Activated CD4-positive, CD25-positive, alpha-beta regulatory T cell treated with anti-CD3 and anti-CD28 coated beads, Interleukin-2, amount 50 U/mL, for 16 hours (primary cell): ENCODE results near the gene HOXC5.
"Not testable (repeated sequence)": the region's sequence is repeated elsewhere in the genome, so short reads cannot be mapped to it uniquely, and the experiment has no call there.

ENCODE experiments used
- DNase-seq: peaks from one replicate; pipeline ENCODE4 v3.0.0-alpha.2; 2020; ENCODE audit warnings: low read depth, low spot score

The HOXC5 gene

DNA sequence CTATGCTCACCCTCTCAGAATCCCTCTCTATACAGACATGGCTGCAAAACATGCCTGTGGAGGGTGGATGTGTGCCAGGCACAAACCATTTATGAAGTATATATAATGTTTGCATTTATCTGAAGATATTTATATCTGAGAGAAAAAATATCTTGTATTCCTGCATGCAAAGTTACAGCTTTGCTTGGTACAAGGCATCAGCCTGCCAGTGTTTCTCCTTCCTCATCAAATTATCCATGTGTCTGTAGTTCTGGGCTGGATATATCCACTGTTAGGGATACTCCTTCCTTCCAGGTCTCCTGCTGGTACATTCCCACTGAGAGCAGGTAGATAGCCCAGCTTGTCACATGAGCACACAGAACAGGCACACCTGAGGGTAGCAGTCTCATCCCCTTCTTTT, 32.8 kb downstream of the HOXC5 start:
- no peak for DNase-seq

DNA sequence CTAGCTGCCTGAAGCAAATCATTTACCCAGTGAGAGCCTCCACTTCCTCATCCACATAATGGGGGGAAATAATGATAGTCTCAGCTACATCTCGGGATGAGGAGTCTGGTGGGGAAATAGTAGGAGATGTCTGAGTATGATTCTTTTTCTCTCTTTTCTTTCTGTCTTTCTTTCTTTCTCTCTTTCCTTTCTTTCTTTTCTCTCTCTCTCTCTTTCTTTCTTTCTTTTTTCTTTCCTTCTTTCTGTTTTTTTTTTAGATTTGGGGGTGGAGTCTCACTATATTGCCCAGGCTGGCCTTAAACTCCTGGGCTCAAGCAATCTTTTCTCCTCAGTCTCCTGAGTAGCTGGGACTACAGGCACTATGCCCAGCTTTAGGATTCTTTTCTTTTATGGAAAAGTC, 33.6 kb downstream of the HOXC5 start:
- DNase-seq, result no peak

DNA sequence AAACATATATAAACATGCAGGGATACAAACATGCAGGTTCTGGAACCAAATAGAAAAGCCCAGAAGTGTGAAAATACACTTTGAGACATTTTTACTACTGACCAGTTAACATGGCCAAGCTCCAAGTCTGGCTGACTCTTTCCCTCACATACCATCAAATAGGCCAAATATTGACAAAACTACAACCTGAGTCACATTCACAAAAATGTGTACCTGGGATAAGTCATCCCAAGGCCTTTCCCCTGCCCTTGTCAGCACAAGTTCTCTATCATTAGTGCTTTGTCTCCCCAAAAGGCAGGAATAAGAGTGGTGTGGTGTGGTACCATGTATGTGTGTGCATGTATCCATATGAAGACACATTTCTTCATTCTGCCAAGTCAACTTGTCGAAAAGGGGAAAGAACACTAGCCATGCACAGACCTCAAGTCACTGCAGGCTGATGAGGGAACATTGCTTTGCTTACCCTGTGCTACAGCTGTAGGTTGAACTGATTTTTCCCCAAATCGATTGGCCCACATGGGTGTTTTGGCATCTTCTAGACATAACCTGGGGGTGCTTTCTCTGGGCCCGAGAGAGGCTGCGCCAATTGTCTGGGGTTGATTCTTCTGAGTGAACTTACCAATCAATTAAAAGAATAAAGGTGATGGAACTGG, 35.7 kb downstream of the HOXC5 start:
- no peak for DNase-seq

DNA sequence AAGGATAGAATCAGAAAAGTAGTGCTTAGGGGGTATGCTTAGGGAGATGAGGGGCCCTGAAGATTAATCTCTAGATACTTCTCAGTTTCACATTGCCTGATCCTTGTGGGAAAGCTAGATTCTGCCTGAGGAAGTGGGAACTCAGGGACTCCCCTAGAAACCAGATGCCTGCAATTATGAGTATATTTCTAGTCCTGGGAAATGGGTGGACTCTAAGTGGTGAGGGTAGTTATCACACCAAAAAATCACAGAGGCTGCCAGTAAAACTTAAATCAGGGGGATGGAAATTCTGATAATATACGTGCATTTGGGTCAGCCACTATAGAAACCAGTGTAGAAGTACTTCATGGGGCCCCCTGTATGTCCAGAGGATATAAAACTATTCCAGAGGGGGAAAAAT, 39.1 kb downstream of the HOXC5 start:
- no peak for DNase-seq

DNA sequence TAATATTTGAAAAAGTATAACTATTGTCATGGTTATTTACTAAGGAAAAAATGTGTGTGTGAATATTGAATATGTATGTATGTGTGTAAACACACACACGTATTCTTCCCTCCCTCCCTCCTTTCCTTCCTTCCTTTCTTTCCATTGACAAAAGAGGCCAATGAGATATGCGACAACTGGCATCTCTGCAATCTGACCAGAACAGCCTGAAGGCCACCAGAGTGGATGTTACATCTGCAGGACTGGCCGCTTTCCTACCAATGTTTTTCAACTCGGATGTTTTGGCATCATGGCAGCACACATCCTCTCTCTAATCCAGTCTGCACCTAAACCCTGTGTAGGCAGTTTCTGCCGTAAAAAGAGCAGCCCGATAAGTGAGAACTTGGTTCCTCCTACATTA, 41.5 kb downstream of the HOXC5 start:
- no peak for DNase-seq

DNA sequence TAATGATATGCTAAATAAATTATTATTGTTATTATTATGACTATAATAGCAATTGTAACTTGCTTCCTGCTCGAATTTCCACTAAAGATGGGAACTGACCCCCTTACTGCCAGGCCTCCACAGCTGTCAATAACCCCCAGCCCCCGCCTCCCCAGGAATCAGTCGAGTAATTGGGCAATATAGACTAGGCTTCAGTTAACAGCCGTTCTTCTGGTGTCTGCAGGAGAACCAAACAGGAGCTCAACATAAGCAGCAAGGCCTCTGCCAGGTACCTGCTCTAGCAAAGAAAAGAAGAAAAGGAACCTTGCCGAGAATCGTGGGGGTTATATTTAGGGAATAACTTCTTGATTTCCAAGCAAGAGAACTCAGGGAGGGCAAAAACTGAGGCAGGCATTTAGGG, 42.6 kb downstream of the HOXC5 start:
- DNase-seq, result no peak

DNA sequence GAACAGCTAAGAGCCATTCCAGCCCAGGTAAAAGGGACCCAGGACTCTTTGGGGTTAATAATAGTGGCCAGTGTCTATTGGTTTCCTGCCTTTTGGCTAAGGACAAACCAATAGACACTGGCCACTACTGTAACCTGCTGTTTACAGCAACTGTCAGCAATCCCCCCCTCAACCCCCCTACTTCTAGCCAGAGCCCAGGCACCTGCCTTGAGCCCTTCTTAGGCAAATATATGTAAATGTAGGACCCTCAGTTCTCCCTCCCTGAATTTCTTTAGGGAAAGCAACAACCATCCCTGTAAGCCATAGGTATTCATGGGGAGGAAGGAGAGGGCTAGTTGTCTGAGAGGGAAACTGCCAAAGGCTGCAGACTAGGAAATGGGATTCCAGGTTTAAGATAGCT, 43.1 kb downstream of the HOXC5 start:
- no peak for DNase-seq

DNA sequence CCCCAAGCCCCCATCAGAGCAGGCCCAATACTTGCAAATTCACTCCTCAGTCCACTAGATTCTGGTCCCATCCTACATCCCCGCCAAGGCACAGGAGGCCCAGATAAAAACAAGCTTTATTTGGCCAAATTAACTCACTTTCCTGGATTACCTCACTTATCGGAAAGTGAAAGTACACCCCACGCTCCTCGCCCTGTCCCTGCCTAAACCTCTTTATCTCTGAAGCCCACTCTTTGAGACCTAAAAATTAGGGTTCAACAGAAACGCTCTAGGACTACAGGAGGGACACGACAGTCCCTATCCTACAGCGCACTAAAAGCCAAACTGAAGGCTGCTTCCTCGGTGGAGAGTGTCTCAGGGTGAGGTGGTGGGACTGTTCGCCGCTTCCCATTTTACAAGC, 45.0 kb downstream of the HOXC5 start:
- not testable (repeated sequence) for DNase-seq

DNA sequence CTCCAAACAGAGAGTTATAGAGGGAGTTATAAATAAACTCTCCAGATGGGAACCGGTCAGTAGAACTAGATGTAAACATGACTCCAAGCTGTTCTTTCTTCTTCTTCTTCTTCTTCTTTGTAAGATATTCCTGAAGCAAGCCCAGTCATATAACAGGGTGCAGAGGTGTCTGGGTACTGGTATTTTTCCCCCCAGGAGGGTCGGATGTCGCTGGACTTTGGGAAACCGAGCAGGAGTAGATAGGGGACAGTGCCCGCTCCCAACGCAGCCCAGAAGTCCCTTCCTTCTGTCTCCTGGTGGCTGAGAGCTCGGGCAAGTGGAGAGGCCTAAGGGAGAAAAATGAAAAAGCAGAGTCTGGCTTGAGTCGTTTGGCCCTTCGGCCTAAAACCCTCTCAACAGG, 46.3 kb downstream of the HOXC5 start:
- not testable (repeated sequence) for DNase-seq

DNA sequence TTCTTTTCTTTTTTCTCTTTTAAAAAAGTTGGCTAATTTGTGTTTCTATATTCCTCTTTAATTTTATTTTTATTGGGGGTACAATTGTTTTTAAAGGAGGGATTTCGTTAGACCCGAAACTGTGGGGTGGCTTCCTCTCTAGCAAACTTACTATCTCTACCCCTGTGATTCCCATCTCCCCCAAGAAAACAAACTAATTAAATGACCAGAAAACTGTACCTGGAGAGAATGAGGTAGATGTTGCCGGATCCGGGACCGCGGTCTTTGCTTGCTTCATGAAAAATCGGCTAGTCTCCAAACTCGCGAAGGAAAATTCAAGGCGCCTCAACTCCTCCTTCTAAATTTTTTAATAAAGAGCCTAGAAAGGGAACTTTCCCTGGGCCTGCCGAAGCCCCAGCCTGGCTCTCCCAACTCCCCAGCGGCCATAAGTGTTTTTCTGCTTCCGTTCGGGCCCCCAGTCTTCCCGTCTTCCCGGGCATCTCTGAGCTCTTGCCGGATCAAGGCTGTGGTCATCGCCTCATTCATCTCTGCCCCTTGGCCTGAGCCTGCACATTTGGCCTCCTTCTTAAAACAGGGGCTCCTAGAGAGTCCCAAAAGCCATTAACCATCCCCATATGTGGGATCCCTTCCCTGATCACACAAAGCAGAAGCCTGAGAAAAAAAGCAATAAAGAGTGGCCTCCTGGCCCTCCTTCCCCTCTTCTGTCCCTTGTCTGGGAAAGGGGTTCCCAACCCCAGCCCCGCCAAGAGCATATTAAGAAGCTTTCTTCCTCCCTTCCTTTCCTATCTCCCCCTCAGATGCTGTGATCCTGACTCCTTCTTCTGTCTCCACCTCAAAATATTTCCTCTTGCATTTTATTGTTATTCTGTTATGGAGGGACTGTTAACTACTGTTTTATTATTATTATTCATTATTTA, 47.4 kb downstream of the HOXC5 start:
- not testable (repeated sequence) for DNase-seq

DNA sequence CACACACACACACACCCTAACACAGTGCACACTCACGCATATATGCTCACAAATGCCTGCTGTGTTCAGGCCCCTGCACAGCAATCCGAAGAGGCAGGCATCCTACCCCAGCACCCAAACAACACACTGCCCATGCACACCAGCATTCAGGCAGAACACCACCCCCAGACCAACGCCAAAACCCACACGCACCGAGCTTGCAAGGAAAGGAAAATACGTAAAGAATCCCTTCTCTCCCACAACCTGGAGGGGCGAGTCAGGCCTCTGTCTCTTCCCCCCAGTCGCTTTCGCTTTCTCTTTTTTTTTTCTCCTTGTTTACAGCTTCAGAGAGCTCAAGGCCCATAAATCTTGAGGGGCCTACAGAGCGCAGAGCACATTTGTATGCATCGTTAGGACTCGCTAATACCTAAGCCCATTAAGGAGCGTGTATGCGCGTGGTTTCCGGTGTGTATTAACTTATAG, 48.2 kb downstream of the HOXC5 start:
- not testable (repeated sequence) for DNase-seq

DNA sequence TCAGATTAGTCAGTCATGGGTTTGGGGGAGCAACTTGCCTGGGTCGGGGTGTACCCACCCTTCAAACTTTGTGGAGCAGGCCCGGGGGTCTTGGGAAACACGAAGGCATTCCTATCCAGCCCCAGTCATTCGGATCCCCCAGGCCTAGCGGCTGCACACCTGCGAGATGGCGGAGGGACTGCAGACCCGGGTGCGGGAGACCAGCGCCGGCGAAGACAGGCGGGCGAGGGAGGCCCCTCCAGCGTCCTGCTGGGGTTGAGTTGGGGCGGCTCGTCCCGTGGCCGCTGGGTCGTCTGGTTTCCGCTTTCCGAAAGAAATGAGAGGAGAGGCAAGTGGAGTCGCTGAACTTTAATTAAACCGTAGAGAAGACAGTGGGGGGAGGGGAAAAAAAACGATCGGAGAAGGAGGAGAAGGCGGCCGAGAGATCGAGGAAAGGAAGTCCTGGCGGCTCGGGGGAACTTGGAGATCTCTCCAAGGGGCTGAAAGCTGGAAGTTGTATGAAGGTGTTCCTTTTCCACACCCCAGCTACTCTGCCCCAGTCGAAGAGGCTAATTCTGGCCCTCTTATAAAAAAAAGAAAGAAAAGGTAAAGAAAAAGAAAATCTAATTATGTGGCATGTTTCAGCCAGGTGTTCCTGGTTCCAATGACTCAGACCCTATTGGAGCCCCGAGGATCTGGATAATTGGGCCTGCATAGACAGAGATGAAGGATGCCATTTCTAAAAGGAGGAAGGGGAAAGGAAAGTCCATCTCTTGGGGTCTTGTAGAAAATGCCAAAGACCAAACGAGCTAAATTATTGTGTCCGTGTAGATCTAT, 48.9 kb downstream of the HOXC5 start:
- DNase-seq, result not testable (repeated sequence)

DNA sequence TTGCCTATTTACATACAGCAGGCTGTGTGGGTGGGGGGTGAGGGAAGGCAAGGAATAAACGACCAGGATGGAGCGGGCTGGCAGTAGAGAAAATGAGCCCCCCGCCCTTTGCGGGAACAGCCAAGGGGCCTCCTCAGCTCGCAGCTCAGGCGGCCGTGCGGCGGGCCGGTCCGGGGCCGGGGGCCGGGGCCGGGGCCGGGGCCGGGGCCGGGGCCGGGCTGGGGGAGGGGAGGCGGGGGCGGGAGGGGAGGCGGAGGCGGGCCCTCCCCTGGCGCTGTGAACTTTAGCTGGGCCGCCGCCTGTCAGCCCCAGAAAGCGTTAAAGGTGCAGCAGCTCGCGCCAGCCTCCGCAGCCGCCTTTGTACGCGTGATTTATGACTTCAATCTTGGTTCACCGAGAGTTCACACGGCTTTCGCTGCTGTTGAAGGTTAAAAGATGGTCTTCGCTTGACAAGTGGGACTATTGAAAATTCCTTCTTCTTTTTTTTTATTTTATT, 49.6 kb downstream of the HOXC5 start:
- DNase-seq, result no peak
